ENCODE measurements around the gene ACKR3.

Gene ACKR3

DNA sequence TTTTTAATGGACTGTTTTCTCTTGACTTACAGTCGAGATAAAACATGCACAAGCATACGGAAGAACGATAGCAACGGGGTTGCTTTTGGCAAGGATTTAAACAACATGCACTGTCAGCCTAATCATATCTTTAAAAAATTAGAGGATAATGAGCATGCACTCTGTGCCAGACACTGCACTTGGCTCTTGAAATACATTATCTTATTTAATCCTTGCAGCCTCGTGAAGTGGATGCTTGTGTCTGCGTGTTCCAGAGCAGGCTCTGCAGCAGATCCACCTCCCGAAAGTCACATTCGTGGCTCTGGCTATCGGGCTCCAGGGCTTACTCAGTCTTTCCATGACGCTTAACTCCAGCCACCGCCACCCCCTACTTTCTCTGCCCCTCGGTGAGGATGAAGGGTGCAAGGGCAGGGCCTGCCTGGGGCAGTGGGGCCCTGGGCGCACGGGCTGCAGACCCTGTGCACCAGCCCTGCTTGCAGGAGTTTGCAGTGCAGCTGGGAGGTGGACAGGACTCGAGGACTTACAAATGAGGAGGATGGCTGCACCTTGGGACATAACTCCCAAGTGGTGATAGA lies 61.7 kb downstream of the ACKR3 start:
- no peaks in the 10 kb centered on the region for H3K36me3 ChIP-seq (ENCODE audit: insufficient read depth, low read length)
- no peaks in the 10 kb centered on the region for H3K27me3 ChIP-seq (ENCODE audit: insufficient read depth, low read length)
- no peaks in the 10 kb centered on the region for H3K79me2 ChIP-seq (ENCODE audit: control insufficient read depth, insufficient read depth, low read length, unreplicated experiment)
- H2AFZ ChIP-seq (ENCODE audit: low read length, unreplicated experiment), result no peak overlapping the region
- no peak overlapping the region for H3K27ac ChIP-seq (ENCODE audit: low read depth, low read length)
- no peak overlapping the region for H3K4me3 ChIP-seq (ENCODE audit: low read depth, low read length)
- no peaks in the 10 kb centered on the region for H3K4me1 ChIP-seq (ENCODE audit: control insufficient read depth, insufficient read depth, low read length, unreplicated experiment)

DNA sequence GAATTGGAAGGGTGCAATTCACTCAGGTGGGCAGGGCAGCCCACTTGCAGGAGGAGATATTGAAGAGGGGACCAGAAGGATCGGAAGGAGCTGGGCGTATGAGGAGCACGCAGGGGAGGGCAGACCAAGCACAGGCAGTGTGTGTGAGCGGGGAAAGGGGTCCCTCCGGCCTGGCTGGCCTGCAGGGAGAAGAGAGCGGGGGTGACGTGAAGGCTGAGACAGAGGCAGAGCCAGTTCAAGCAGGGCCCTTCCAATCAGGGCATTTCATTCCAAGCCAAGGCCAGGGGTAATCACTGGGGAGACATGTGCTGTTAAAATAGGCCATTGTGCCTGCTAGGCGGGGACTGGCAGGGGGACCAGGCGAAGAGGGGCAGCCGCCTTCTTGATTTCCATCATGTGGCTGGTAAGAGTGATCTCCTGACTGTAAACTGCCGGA lies 62.2 kb downstream of the ACKR3 start:
- H3K4me1 ChIP-seq (ENCODE audit: control insufficient read depth, insufficient read depth, low read length, unreplicated experiment), result no peaks in the 10 kb centered on the region
- H2AFZ ChIP-seq (ENCODE audit: low read length, unreplicated experiment), result no peak overlapping the region
- H3K27ac ChIP-seq (ENCODE audit: low read depth, low read length), result no peak overlapping the region
- H3K27me3 ChIP-seq (ENCODE audit: insufficient read depth, low read length), result no peaks in the 10 kb centered on the region
- no peaks in the 10 kb centered on the region for H3K36me3 ChIP-seq (ENCODE audit: insufficient read depth, low read length)
- H3K79me2 ChIP-seq (ENCODE audit: control insufficient read depth, insufficient read depth, low read length, unreplicated experiment), result no peaks in the 10 kb centered on the region
- H3K4me3 ChIP-seq (ENCODE audit: low read depth, low read length), result no peak overlapping the region

Measured in ACC112 (cell line).